Measurements from ENCODE around the gene PTGIR. TPM values are rescaled to one million over a fixed set of nuclear protein-coding genes. Genes with fewer than 3 reads are reported as not detected.

Gene PTGIR
- total RNA-seq, 1 donor from 2014 or later: not detected

DNA sequence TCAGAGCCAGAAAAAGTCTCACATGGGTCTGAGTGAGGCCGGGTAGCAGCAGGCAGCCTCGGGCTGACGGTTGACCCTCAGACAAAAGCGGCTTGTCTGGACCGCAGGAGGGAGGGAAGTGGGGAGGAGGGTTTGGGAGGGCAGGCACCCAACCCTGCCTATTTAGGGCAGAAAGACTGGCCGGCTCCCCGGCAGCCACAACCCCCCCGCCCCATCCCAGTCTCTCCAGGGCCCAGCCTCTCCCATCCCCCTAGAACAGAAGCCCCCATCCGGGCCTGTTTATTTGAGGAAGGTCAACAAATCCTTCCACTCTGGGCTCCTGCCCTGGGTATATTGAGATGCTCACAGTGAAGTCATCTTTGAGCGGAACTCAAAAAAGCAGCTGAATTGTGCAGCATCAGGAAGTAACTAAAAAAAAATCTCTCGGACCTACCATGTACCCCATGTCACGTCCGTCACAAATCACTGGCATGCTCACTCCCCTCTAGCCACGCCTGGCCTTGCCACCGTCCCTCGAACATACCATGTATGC lies 29.8 kb upstream of the PTGIR start:
- TF ChIP-seq, protein P1, sequence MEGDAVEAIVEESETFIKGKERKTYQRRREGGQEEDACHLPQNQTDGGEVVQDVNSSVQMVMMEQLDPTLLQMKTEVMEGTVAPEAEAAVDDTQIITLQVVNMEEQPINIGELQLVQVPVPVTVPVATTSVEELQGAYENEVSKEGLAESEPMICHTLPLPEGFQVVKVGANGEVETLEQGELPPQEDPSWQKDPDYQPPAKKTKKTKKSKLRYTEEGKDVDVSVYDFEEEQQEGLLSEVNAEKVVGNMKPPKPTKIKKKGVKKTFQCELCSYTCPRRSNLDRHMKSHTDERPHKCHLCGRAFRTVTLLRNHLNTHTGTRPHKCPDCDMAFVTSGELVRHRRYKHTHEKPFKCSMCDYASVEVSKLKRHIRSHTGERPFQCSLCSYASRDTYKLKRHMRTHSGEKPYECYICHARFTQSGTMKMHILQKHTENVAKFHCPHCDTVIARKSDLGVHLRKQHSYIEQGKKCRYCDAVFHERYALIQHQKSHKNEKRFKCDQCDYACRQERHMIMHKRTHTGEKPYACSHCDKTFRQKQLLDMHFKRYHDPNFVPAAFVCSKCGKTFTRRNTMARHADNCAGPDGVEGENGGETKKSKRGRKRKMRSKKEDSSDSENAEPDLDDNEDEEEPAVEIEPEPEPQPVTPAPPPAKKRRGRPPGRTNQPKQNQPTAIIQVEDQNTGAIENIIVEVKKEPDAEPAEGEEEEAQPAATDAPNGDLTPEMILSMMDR (conservative IDR thresholded peaks at IDR 0.05): no peak
- H3K4me3 Mint-ChIP-seq: peak overlapping the region; percentile 69
- peak overlapping the region; percentile 68 for H3K27ac Mint-ChIP-seq (ENCODE audit: unreplicated experiment)
- H3K27me3 Mint-ChIP-seq (ENCODE audit: low read depth): peaks cover 40% of the 10 kb centered on the region
- H3K36me3 Mint-ChIP-seq (ENCODE audit: low read depth): peaks cover 8% of the 10 kb centered on the region
- peak; percentile 33 for DNase-seq (ENCODE audit: low read depth, low spot score)
- H3K4me1 Mint-ChIP-seq: peaks cover 30% of the 10 kb centered on the region
- no peaks in the 10 kb centered on the region for H3K9me3 Mint-ChIP-seq

DNA sequence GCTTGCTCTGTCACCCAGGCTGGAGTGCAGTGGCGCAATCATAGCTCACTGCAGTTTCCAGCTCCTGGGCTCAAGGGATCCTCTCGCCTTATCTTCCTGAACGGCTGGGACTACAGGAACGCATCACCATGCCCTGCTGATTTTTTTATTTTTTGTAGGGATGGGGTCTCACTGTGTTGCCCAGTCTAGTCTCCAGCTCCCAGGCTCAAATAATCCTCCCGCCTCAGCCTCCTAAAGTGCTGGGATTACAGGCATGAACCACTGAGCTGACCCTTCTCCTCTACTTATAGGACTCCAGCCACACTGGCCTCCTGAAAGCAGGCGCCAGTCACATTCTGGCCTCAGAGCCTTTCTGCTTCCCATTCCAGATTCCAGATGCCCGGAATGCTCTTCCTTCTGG lies 25.6 kb upstream of the PTGIR start:
- peaks cover 65% of the 10 kb centered on the region for H3K27me3 Mint-ChIP-seq (ENCODE audit: low read depth)
- no peak for DNase-seq (ENCODE audit: low read depth, low spot score)
- peaks cover 5% of the 10 kb centered on the region for H3K9me3 Mint-ChIP-seq
- peaks cover 27% of the 10 kb centered on the region for H3K4me1 Mint-ChIP-seq
- H3K4me3 Mint-ChIP-seq: peak overlapping the region; percentile 45
- TF ChIP-seq, protein P1 (conservative IDR thresholded peaks at IDR 0.05): no peak
- peaks cover 18% of the 10 kb centered on the region for H3K36me3 Mint-ChIP-seq (ENCODE audit: low read depth)
- H3K27ac Mint-ChIP-seq (ENCODE audit: unreplicated experiment): no peak overlapping the region

DNA sequence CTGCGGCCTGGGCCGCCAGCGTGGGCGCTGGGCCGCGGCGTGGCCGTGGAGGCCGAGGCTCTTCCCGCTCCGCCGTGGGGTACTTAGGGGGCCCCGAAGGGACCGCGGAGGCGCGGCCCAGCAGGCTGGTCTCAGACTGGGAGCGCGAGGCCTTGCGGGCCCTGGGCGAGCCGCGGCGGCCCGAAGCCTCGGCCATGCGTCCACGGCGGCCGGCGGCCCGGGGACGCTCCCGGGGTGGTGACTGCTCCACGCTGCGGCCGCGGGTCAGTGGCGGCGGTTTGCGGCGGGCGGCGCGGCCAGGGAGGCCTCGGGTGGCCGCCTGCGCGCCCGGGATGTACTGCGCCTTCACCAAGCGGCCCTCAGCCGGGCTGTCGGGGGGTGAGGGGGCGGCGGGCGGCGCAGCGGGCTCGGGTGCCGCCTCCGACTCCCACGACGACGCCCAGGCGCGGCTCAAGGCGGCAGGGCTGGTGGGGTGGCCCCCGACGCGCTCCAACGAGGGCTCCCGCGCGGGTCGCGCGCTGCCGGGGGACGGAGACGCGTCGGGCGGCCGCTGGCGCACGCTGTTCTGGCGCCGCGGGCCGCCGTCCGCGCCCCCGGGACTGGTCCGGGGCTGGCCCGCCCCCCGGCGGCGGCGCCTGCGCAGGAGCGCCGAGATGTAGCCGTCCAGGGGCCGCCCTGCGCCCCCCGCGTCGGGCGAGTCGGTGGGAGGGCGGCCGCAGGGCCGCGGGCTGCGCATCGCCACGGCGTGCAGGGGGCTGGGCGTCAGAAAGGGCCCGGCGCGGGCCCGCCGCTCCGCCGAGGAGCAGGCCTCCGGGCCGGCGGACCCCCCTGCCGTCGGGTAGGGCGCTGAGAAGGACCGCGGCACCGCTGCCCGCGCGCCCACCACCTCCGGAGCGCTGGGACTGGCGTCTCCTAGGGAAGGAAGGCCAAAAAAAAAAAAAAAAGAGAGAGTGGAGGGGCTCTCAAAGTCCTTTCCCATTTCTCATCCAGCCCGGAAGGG lies 24.4 kb upstream of the PTGIR start:
- H3K27ac Mint-ChIP-seq (ENCODE audit: unreplicated experiment): no peak overlapping the region
- H3K4me1 Mint-ChIP-seq: peaks cover 16% of the 10 kb centered on the region
- H3K36me3 Mint-ChIP-seq (ENCODE audit: low read depth): peaks cover 18% of the 10 kb centered on the region
- H3K27me3 Mint-ChIP-seq (ENCODE audit: low read depth): peaks cover 71% of the 10 kb centered on the region
- H3K4me3 Mint-ChIP-seq: no peak overlapping the region
- H3K9me3 Mint-ChIP-seq: peaks cover 5% of the 10 kb centered on the region
- TF ChIP-seq, protein P1 (conservative IDR thresholded peaks at IDR 0.05): no peak
- no peak for DNase-seq (ENCODE audit: low read depth, low spot score)

DNA sequence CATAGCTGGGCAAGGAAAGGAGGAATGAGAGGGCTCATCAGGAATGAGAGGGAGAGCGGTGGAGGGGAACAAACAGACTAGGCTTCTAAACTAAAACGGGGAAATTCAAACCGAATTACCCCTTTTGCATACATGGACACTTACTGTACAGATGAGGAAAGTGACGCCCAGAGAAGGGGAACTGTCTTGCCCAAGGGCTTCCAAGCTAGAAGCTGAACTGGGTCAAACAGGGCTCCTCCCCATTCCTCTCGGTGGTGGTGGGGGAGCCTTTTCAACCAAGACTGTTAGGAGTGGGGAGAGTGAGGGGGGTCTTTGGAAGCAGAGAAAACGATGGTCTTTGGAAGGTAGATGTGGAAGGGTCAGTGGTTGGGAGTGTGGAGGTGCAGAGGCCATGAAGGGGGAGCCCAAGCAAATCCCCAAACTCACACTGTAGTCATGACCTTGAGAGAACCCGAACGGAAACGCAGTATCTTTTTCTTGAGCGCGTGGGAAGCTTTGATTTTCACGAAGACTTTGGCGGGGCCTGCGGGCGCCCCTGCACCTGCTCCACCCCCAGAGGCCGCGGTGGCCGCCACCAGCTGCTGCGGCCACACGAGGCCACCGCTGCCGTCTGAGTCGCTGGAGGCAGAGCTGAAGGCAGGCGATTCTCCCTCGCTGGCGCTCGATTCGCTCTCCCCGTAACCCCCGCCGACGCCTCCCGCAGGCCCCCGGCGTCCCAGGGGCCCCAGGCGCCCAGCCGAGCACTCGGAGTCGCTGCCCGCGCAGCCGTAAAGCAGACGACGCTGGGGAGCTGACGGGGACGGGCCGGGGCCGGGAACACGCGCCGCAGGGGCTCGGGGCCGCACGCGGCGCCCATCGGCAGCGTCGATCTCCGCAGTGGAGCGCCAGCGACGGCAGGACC lies 23.4 kb upstream of the PTGIR start:
- H3K4me3 Mint-ChIP-seq: peak overlapping the region; percentile 61
- TF ChIP-seq, protein P1 (conservative IDR thresholded peaks at IDR 0.05): no peak
- no peak for DNase-seq (ENCODE audit: low read depth, low spot score)
- peaks cover 5% of the 10 kb centered on the region for H3K9me3 Mint-ChIP-seq
- H3K27ac Mint-ChIP-seq (ENCODE audit: unreplicated experiment): no peak overlapping the region
- peaks cover 18% of the 10 kb centered on the region for H3K36me3 Mint-ChIP-seq (ENCODE audit: low read depth)
- H3K27me3 Mint-ChIP-seq (ENCODE audit: low read depth): peaks cover 73% of the 10 kb centered on the region
- H3K4me1 Mint-ChIP-seq: peaks cover 9% of the 10 kb centered on the region

DNA sequence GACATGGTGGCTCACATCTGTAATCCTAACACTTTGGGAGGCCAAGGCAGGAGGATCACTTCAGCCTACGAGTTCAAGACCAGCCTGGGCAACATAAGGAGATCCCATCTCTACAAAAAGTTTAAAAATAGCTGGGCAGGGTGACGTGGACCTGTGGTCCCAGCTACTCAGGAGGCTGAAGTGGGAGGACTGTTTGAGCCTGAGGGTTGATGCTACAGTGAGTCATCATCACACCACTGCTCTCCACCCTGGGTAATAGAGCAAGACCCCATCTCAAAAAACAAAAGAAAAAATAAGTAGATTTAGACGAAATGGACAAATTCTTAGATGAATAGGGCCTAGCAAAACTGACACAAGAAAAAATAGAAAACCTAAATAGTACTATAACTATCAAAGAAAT lies 21.5 kb upstream of the PTGIR start:
- H3K27ac Mint-ChIP-seq (ENCODE audit: unreplicated experiment): no peak overlapping the region
- peaks cover 79% of the 10 kb centered on the region for H3K27me3 Mint-ChIP-seq (ENCODE audit: low read depth)
- no peak for DNase-seq (ENCODE audit: low read depth, low spot score)

More for the DNA sequence above, 21.5 kb upstream of the PTGIR start:
- Mint-ChIP-seq H3K9me3 (peaks cover 5% of the 10 kb centered on the region), H3K36me3 (ENCODE audit: low read depth) (peaks cover 18% of the 10 kb centered on the region), H3K4me1 (peaks cover 9% of the 10 kb centered on the region), H3K4me3 (no peak overlapping the region)
- TF ChIP-seq, protein P1 (conservative IDR thresholded peaks at IDR 0.05): no peak

All from neural crest cell (in vitro differentiated cells).